Measurements from ENCODE around the gene ABCC8.

ABCC8 gene

GRCh38 chr11:17469998-17470397, 6.6 kb downstream of the ABCC8 start:
- no peak for DNase-seq (ENCODE audit: low read depth)

- no peak for DNase-seq (ENCODE audit: low read depth)
Observed at GRCh38 chr11:17468122-17468521, 8.5 kb downstream of the ABCC8 start.

DNA sequence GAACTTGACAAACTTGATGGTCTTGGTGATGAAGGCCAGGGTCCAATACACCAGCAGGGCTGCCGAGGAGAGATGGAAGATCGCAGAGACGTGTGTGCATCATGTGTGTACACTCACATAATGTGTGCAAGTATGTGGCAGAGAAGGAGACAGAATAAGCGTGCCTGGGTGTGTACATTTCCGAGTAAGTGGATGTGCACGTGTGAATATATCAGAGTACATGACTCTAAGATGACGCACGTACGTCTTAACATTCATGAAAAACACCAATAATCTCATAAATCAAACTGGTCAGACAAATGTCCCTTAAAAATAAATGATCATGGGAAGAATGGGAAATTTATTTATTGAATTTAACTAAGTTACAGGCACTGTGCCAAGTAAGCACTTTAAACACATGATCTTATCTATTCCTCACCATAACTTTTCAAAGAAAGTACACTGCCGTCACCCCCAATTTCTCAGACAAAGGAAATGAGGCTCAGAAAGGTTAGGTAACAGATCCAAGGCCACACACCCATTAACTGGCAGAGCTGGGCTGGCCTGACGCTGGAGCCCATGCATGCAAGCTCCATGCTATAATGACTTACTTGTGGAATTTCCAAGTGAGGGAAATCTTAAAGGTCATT, 13.0 kb downstream of the ABCC8 start:
- DNase-seq (ENCODE audit: low read depth) = no peak

DNA sequence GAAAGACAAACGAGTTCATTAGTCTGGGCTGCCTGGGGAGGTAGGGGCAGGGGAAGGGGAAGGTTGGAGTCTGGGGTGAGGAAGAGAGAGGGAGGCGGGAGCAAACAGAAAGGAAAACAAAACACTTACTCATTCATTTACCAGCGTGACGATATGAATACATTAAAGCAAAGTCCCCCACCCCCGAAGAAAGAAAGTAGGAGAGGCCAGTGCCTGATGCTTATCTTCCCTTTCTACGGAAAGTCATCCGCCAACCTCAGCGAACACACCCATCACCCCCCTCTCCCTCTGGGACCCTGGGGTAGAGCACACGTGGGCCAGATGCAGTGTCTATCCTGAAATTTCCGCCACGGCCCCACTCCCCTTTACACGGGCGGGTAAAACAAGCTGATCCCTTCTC, 13.7 kb downstream of the ABCC8 start:
- no peak for DNase-seq (ENCODE audit: low read depth)

- no peak for DNase-seq (ENCODE audit: low read depth)
Observed at GRCh38 chr11:17460406-17460805, 16.2 kb downstream of the ABCC8 start.

GRCh38 chr11:17459236-17459896, 17.3 kb downstream of the ABCC8 start:
- DNase-seq (ENCODE audit: low read depth) = no peak

GRCh38 chr11:17458268-17458667, 18.4 kb downstream of the ABCC8 start:
- no peak for DNase-seq (ENCODE audit: low read depth)

DNA sequence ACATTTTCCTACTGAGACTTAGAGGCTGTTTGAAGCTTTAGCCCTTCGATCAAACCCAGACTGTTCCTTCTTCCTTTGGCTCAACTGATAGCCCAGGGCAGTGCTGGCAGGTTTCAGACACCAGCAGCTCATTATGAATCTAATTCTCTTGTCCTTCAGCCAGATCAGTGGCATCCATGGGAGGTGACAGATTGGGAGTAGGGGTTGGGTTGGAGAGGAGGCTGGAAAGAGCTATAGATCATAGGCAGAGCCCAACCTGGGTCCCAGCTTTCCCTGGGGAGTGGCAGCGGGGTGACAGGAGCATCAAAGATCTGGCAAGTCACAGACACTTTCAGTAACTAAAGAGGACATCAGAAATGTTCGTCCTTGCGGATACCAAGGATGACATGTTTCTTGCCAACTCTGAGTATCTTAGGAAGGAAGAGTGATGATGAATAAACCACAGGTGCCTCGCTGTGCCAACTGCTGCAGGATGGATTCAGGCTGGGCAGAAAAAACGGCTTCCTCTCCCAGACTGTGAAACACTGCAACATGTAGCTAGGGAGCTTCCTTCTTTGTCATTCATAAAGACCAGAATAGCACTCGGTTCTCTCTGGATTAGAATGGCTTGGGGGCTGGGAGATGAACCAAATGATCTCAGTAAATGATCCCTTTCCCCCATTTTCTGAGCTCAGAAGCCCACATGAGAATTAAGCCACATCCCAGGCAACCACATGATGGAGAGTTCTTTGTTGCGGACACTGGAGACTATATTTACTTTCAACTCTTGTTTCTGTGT, 19.1 kb downstream of the ABCC8 start:
- DNase-seq (ENCODE audit: low read depth) = no peak

GRCh38 chr11:17452668-17453067, 24.0 kb downstream of the ABCC8 start:
- no peak for DNase-seq (ENCODE audit: low read depth)

DNA sequence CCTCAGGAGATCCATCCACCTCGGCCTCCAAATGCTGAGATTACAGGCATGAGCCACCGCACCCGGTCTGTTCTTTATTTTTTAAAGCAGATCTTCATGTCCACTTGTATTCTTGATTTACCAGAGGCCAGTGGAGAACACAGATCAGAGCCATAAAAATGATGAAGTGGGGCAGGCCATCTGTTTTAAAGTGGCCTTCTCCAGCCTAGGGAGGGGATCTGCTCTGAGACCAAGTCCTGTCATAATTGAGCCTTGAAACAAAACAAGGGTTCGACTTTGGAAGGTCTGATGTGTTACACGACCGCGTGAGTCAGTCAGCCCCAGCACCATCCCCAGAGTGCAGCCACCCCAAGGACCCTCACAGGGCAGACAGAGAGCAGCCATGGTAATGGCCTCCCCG, 27.5 kb downstream of the ABCC8 start:
- no peak for DNase-seq (ENCODE audit: low read depth)

GRCh38 chr11:17446482-17446881, 30.2 kb downstream of the ABCC8 start:
- no peak for DNase-seq (ENCODE audit: low read depth)

- no peak for DNase-seq (ENCODE audit: low read depth)
Observed at GRCh38 chr11:17445240-17445795, 31.3 kb downstream of the ABCC8 start.

- no peak for DNase-seq (ENCODE audit: low read depth)
Observed at GRCh38 chr11:17443926-17444690, 32.5 kb downstream of the ABCC8 start.

DNA sequence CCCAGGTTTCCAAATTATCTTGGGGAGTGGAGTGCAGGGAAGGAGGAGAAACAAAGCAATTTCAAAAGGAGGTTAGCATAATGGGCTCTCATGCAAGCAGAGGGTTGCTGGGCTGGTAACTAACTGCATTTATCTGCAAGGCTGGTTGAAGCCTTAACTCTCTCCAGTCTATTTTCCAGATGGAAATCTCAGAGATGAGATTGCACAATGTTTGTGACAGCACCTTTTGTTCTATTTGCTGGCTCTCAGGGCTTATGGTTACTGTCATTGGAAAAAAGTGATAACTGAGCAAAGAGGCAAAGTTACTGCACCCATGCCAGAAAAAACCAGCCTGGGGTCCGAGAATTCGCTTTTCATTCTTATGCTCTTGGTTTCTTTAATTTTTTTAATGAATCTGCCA, 33.2 kb downstream of the ABCC8 start:
- no peak for DNase-seq (ENCODE audit: low read depth)

DNA sequence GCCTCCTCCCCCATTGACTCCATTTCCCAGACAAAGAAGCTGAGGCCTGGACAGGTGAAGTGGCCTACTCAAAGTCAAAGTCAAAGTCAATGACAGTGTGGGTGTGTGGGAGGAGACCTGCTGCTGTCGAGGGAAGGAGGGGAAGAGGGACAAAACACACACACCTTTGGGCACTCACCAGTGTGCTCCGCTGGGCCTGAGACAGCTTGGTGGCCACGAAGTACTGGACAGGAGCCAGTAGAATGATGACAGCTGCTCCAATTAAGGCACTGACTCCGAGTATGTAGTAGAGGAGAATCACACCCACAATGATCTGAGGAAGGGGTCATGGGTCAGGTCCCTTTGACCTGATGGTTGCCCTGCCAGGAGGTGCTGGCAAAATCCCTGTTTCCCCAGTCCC, 33.6 kb downstream of the ABCC8 start:
- DNase-seq (ENCODE audit: low read depth) = no peak

DNA sequence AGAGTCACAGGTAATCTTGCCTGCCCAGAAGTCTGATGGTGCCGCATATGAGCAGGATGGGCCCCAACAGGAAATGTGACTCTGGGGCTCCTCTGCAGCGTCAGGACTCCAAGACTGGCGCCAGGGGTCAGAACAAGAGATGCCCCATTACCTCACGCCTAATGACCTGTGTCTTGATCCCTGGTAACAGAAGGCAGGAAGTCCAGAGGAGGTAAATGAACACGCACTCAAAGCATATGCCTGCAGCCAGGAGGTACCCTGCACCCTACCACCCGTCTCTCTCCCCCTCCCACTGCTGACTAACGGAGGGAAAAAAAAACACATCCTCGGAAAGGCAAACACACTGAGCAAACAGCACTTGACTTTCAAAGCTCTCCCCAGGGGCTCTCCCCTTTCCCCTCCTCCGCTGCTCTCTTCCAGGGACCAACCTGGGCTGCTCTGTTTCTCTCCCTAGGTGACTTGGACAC, 37.3 kb downstream of the ABCC8 start:
- DNase-seq (ENCODE audit: low read depth) = no peak

GRCh38 chr11:17437366-17437765, 39.3 kb downstream of the ABCC8 start:
- DNase-seq (ENCODE audit: low read depth) = no peak

DNA sequence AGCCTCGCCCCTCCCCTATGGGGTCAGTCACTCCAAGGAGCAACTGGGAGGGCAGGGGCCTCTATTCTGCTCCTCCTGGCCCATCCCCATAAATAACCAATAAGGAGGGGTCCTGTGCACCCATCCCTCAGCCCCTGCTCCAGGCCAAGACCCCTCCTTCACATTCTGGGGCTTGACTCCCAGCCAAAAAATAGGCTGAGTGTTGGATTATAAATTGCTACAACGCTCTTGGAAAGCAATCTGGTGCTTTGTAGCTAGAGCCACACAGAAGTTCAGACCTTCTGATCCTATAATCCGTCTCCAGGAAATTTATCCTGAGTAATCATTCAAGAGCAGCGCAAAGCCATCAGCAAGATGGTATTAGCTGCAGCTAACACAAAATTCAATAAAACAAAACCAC, 42.5 kb downstream of the ABCC8 start:
- DNase-seq (ENCODE audit: low read depth) = no peak

DNA sequence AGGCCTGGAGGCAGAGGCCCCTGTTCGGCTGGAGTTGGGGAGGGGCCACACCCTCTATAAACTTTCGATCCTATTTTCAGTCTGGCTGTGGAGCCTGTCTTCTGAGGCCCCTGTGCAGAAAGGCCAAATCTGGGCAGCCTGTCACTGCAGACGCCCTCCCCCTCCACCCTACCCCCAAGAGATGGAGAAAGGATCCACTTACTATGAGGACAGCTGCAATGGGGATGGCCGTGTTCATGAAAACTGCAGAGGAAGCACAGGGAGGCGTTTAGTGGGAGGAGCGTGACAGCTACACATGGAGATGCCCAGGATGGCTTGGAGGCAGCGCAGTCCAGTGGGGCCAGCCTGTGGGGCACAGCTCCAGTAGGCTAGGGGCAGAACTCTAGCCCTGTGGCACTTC, 44.6 kb downstream of the ABCC8 start:
- DNase-seq (ENCODE audit: low read depth) = no peak

- DNase-seq (ENCODE audit: low read depth) = no peak
Observed at GRCh38 chr11:17431139-17431538, 45.5 kb downstream of the ABCC8 start.

- no peak for DNase-seq (ENCODE audit: low read depth)
Observed at GRCh38 chr11:17430616-17431015, 46.0 kb downstream of the ABCC8 start.

- no peak for DNase-seq (ENCODE audit: low read depth)
Observed at GRCh38 chr11:17428925-17429324, 47.7 kb downstream of the ABCC8 start.

Measured in stimulated activated CD8-positive, alpha-beta memory T cell treated with anti-CD3 and anti-CD28 coated beads, Interleukin-4, amount 100 ng/mL, for 24 hours (primary cell).